Kidney (tissue), 14 donors: Measurements from ENCODE around the gene CHST13. TPM values are rescaled to one million over a fixed set of nuclear protein-coding genes. Genes with fewer than 3 reads are reported as not detected.
A peak's percentile ranks its signal among the peaks of the same experiment; 100 is the strongest.

Source experiments
- DNase-seq, 5 donors: peaks; one replicate each; pipeline ENCODE4 v3.0.0-alpha.2; 2013 to 2020
- FAIRE-seq: peaks from 2 replicates; lab custom pipeline; 2012; peaks lifted over from hg19 to GRCh38; lab: Jason Lieb, UNC
- H3K27ac ChIP-seq, 2 donors: one replicate each; pipeline ENCODE4 v1.7.0; 2013; ENCODE audit warnings: low read depth in 2 of 2, low read length in 2 of 2, inconsistent platforms in 1 of 2
- H3K27me3 ChIP-seq: one replicate; pipeline ENCODE4 v1.7.1; 2013; ENCODE audit warnings: low read length, inconsistent platforms; ENCODE audit not compliant: control insufficient read depth, insufficient read depth
- H3K36me3 ChIP-seq, 3 donors: one replicate each; pipeline versions ENCODE4 v1.7.0 to v1.7.1; 2013; ENCODE audit warnings: low read length in 3 of 3, control low read depth in 1 of 3, inconsistent platforms in 1 of 3; ENCODE audit not compliant: insufficient read depth in 3 of 3, control insufficient read depth in 2 of 3
- H3K4me1 ChIP-seq, 3 donors: one replicate each; pipeline versions ENCODE4 v1.7.0 to v1.7.1; 2013; ENCODE audit warnings: low read length in 3 of 3, inconsistent platforms in 1 of 3, low read depth in 1 of 3; ENCODE audit not compliant: control insufficient read depth in 2 of 3, insufficient read depth in 2 of 3
- H3K4me3 ChIP-seq, 3 donors: one replicate each; pipeline versions ENCODE4 v1.7.0 to v1.8.1; 2013; ENCODE audit warnings: low read length in 3 of 3, control low read depth in 1 of 3, inconsistent platforms in 1 of 3
- H3K9ac ChIP-seq, 3 donors: one replicate each; pipeline versions ENCODE4 v1.7.0 to v1.7.1; 2013; ENCODE audit warnings: low read length in 3 of 3, control low read depth in 1 of 3, inconsistent platforms in 1 of 3
- H3K9me3 ChIP-seq, 3 donors: one replicate each; pipeline versions ENCODE4 v1.7.0 to v1.7.1; 2013; ENCODE audit warnings: low read length in 3 of 3, control low read depth in 1 of 3, inconsistent platforms in 1 of 3; ENCODE audit not compliant: control insufficient read depth in 2 of 3, insufficient read depth in 1 of 3
- intact Hi-C: fragments of 100-400 bp; cut with DNase I; formaldehyde crosslinking; loops from one replicate; pipeline ENCODE4 v1.11.1; 2022
- polyA plus RNA-seq: library from polyadenylated mRNA; stranded (reverse); fragments of 350-450 nt; fragmentation: Illumina TruSeq; extraction: RNeasy Lipid Tissue Mini Kit (QIAGEN cat#74804); gene quantifications from one replicate; pipeline ENCODE4 v1.2.3, GENCODE V29; 2014; ENCODE audit warnings: low read depth, low replicate concordance; ENCODE audit not compliant: insufficient read depth
- total RNA-seq: library from RNA; stranded (reverse); fragmentation: NEBNext Ultra II Directional; extraction: Animal tissue kit (Norgen Biotek cat#: 25700); gene quantifications from one replicate; pipeline ENCODE4 v1.2.1, GENCODE V29; 2021
- TF ChIP-seq, protein P1 (sequence below): IDR thresholded peaks from 3 replicates; pipeline ENCODE4 v1.5.1; 2012; ENCODE audit warnings: mild to moderate bottlenecking, moderate library complexity, borderline replicate concordance; ENCODE audit not compliant: insufficient read depth; ENCODE audit errors: extremely low read depth
- donor health status: control.
- donor health status: control.
- donor health status: control.
- donor health status: control.
- donor health status: control.
- donor health status: DM: yes; HTN: yes; CAD: no.
- donor health status: Normal renal cell carcinoma (clear cell type).

CHST13 gene
- total and polyA plus RNA-seq, 2 donors from 2014 or later: 3.3 to 7.0 TPM

GRCh38 chr3:126496894-126497850, 26.8 kb upstream of the CHST13 start:
- DNase-seq: peak in 1 of 5 donors; percentile 58
- FAIRE-seq: no peak

GRCh38 chr3:126497956-126498355, 26.0 kb upstream of the CHST13 start:
- intact Hi-C loops: no loop called here
- Histone ChIP-seq H3K27me3 (no peaks in the 10 kb centered on the region), H3K4me1 (no peaks in the 10 kb centered on the region), H3K9me3 (no peaks in the 10 kb centered on the region), H3K9ac (no peak overlapping the region), H3K36me3 (no peaks in the 10 kb centered on the region), H3K4me3 (no peak overlapping the region), H3K27ac (no peak overlapping the region)
- FAIRE-seq: no peak
- TF ChIP-seq, protein P1, sequence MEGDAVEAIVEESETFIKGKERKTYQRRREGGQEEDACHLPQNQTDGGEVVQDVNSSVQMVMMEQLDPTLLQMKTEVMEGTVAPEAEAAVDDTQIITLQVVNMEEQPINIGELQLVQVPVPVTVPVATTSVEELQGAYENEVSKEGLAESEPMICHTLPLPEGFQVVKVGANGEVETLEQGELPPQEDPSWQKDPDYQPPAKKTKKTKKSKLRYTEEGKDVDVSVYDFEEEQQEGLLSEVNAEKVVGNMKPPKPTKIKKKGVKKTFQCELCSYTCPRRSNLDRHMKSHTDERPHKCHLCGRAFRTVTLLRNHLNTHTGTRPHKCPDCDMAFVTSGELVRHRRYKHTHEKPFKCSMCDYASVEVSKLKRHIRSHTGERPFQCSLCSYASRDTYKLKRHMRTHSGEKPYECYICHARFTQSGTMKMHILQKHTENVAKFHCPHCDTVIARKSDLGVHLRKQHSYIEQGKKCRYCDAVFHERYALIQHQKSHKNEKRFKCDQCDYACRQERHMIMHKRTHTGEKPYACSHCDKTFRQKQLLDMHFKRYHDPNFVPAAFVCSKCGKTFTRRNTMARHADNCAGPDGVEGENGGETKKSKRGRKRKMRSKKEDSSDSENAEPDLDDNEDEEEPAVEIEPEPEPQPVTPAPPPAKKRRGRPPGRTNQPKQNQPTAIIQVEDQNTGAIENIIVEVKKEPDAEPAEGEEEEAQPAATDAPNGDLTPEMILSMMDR: no peak
- peak in 1 of 5 donors; percentile 56 for DNase-seq

More at GRCh38 chr3:126496894-126497850, 26.8 kb upstream of the CHST13 start:
- no peaks in the 10 kb centered on the region for H3K36me3 ChIP-seq
- TF ChIP-seq, protein P1: no peak
- no peak overlapping the region for H3K4me3 ChIP-seq
- no peaks in the 10 kb centered on the region for H3K27me3 ChIP-seq
- H3K9me3 ChIP-seq: no peaks in the 10 kb centered on the region
- no peaks in the 10 kb centered on the region for H3K4me1 ChIP-seq
- intact Hi-C loops: no loop called here
- H3K9ac ChIP-seq: no peak overlapping the region
- no peak overlapping the region for H3K27ac ChIP-seq

DNA sequence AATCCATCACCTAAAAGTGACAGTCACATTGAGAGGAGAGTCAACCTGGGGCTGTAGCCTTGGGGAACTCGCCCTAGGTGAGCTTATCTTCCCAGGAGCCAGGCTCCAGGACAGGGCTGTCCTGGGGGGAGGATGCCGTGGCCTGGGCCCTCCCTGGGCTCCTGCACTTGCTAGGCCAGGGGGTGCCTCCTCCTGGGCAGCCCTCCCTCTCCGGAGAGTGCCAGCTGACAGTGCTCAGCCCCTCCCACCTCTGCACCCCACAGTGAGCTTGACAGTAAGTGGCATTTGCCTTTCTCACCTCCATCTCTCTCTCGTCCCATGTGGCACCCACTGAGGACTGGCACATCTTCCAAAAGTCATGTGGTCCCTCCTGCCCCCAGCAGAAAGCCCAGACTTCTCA, 25.5 kb upstream of the CHST13 start:
- intact Hi-C loops: no loop called here
- DNase-seq: peak in 1 of 5 donors; percentile 47
- FAIRE-seq: no peak

More for the DNA sequence above, 25.5 kb upstream of the CHST13 start:
- no peak overlapping the region for H3K27ac ChIP-seq
- H3K36me3 ChIP-seq: no peaks in the 10 kb centered on the region
- no peak overlapping the region for H3K9ac ChIP-seq
- no peaks in the 10 kb centered on the region for H3K9me3 ChIP-seq
- no peaks in the 10 kb centered on the region for H3K4me1 ChIP-seq
- TF ChIP-seq, protein P1: no peak
- no peak overlapping the region for H3K4me3 ChIP-seq
- H3K27me3 ChIP-seq: no peaks in the 10 kb centered on the region
